ENCODE data around the gene CFAP20. TPM values are rescaled to one million over a fixed set of nuclear protein-coding genes. Genes with fewer than 3 reads are reported as not detected.
A peak's percentile ranks its signal among the peaks of the same experiment; 100 is the strongest.

The CFAP20 gene
- total RNA-seq, result 10 to 100 TPM; 30.4 to 36.2 (median 33.5) TPM
- 36.2 TPM for polyA plus RNA-seq
- long read RNA-seq, donor 1, transcript CFAP20-201 (6 exons, 1,354 nt), result major isoform, 45 of 48 reads
- long read RNA-seq, donor 1, partial matches to known transcripts, result 0 of 48 reads
- long read RNA-seq, donor 1, other reads (novel, unspliced or antisense), result 2 of 48 reads
- long read RNA-seq, donor 2, transcript CFAP20-201 (6 exons, 1,354 nt), result major isoform, 28 of 32 reads
- long read RNA-seq, donor 2, partial matches to known transcripts, result 1 of 32 reads
- long read RNA-seq, donor 2, other reads (novel, unspliced or antisense), result 3 of 32 reads
- long read RNA-seq, donor 3, transcript CFAP20-201 (6 exons, 1,354 nt), result major isoform, 124 of 128 reads
- long read RNA-seq, donor 3, partial matches to known transcripts, result 1 of 128 reads
- long read RNA-seq, donor 3, other reads (novel, unspliced or antisense), result 3 of 128 reads
- long read RNA-seq, donor 4, transcript CFAP20-201 (6 exons, 1,354 nt), result major isoform, 15 of 16 reads
- long read RNA-seq, donor 4, partial matches to known transcripts, result 0 of 16 reads
- long read RNA-seq, donor 4, other reads (novel, unspliced or antisense), result 1 of 16 reads

GRCh38 chr16:58129097-58129936 is at the start of gene CFAP20:
Gene CFAP20, minus strand, starts transcription at chr16:58129381. Its CDS starts 266 bp downstream, at chr16:58129115.
- ATAC-seq (peak; percentile 97 to 98), DNase-seq (peak; percentile 99)
- Histone ChIP-seq H3K4me3 (ENCODE audit: low read length) (peak within 1 kb of the TSS; percentile 99), H3K4me1 (ENCODE audit: control insufficient read depth, insufficient read depth, low read length) (peaks cover 3% of the 10 kb centered on the region), H3K27me3 (ENCODE audit: control insufficient read depth, insufficient read depth) (no peaks in the 10 kb centered on the region), H3K27ac (ENCODE audit: low read length) (peak within 1 kb of the TSS; percentile 89), H3K9me3 (ENCODE audit: control insufficient read depth, low read length) (no peaks in the 10 kb centered on the region)
- 2% methylated on average over 70 of the region's 70 CpGs for WGBS
- intact Hi-C loops (cut with DNase I), result no loop called here

GRCh38 chr16:58177353-58177710 is 48.2 kb upstream of the CFAP20 start:
- Histone ChIP-seq H3K9me3 (ENCODE audit: control insufficient read depth, low read length) (no peaks in the 10 kb centered on the region), H3K27me3 (ENCODE audit: control insufficient read depth, insufficient read depth) (no peaks in the 10 kb centered on the region), H3K27ac (ENCODE audit: low read length) (no peak overlapping the region), H3K4me1 (ENCODE audit: control insufficient read depth, insufficient read depth, low read length) (peaks cover 6% of the 10 kb centered on the region), H3K4me3 (ENCODE audit: low read length) (no peak overlapping the region)
- 86% methylated on average over 1 of the region's 1 CpG for whole genome bisulfite sequencing
- no peak for DNase-seq
- intact Hi-C loops (cut with DNase I), result no loop called here
- ATAC-seq, result no peak

- no peaks in the 10 kb centered on the region for H3K27me3 ChIP-seq (ENCODE audit: control insufficient read depth, insufficient read depth)
- no peak overlapping the region for H3K4me3 ChIP-seq (ENCODE audit: low read length)
- 91% methylated on average over 5 of the region's 5 CpGs for WGBS
- peaks cover 6% of the 10 kb centered on the region for H3K4me1 ChIP-seq (ENCODE audit: control insufficient read depth, insufficient read depth, low read length)
- DNase-seq (no peak), ATAC-seq (no peak)
- no peaks in the 10 kb centered on the region for H3K9me3 ChIP-seq (ENCODE audit: control insufficient read depth, low read length)
- intact Hi-C loops (cut with DNase I), result no loop called here
- no peak overlapping the region for H3K27ac ChIP-seq (ENCODE audit: low read length)
Measured at GRCh38 chr16:58176608-58177352, 47.6 kb upstream of the CFAP20 start.

GRCh38 chr16:58170223-58170622 is 41.0 kb upstream of the CFAP20 start:
- ATAC-seq, result no peak
- WGBS, result 95% methylated on average over 2 of the region's 2 CpGs
- no peak overlapping the region for H3K27ac ChIP-seq (ENCODE audit: low read length)
- no peaks in the 10 kb centered on the region for H3K27me3 ChIP-seq (ENCODE audit: control insufficient read depth, insufficient read depth)
- intact Hi-C loops (cut with DNase I), result no loop called here
- no peak for DNase-seq
- no peaks in the 10 kb centered on the region for H3K4me1 ChIP-seq (ENCODE audit: control insufficient read depth, insufficient read depth, low read length)
- no peaks in the 10 kb centered on the region for H3K9me3 ChIP-seq (ENCODE audit: control insufficient read depth, low read length)
- H3K4me3 ChIP-seq (ENCODE audit: low read length), result no peak overlapping the region

GRCh38 chr16:58160855-58161254 is 31.7 kb upstream of the CFAP20 start:
- intact Hi-C loops (cut with DNase I), result no loop called here

GRCh38 chr16:58158725-58159124 is 29.5 kb upstream of the CFAP20 start:
- WGBS, result 92% methylated on average over 3 of the region's 3 CpGs
- no peak for DNase-seq
- intact Hi-C loops (cut with DNase I), result no loop called here
- H3K27ac ChIP-seq (ENCODE audit: low read length), result no peak overlapping the region
- no peak for ATAC-seq
- no peaks in the 10 kb centered on the region for H3K9me3 ChIP-seq (ENCODE audit: control insufficient read depth, low read length)
- H3K4me1 ChIP-seq (ENCODE audit: control insufficient read depth, insufficient read depth, low read length), result no peaks in the 10 kb centered on the region
- no peak overlapping the region for H3K4me3 ChIP-seq (ENCODE audit: low read length)
- H3K27me3 ChIP-seq (ENCODE audit: control insufficient read depth, insufficient read depth), result no peaks in the 10 kb centered on the region

More at GRCh38 chr16:58160855-58161254, 31.7 kb upstream of the CFAP20 start:
- Histone ChIP-seq H3K4me1 (ENCODE audit: control insufficient read depth, insufficient read depth, low read length) (no peaks in the 10 kb centered on the region), H3K27ac (ENCODE audit: low read length) (no peak overlapping the region), H3K27me3 (ENCODE audit: control insufficient read depth, insufficient read depth) (no peaks in the 10 kb centered on the region), H3K9me3 (ENCODE audit: control insufficient read depth, low read length) (no peaks in the 10 kb centered on the region), H3K4me3 (ENCODE audit: low read length) (no peak overlapping the region)
- ATAC-seq, result no peak
- DNase-seq, result no peak
- WGBS, result 63% methylated on average over 3 of the region's 3 CpGs

- intact Hi-C loops (cut with DNase I), result no loop called here
- no peaks in the 10 kb centered on the region for H3K9me3 ChIP-seq (ENCODE audit: control insufficient read depth, low read length)
- DNase-seq, result no peak
- H3K4me1 ChIP-seq (ENCODE audit: control insufficient read depth, insufficient read depth, low read length), result no peaks in the 10 kb centered on the region
- no peak overlapping the region for H3K4me3 ChIP-seq (ENCODE audit: low read length)
- ATAC-seq, result no peak
- no peak overlapping the region for H3K27ac ChIP-seq (ENCODE audit: low read length)
- WGBS, result 85% methylated on average over 29 of the region's 29 CpGs
- H3K27me3 ChIP-seq (ENCODE audit: control insufficient read depth, insufficient read depth), result no peaks in the 10 kb centered on the region
Measured at GRCh38 chr16:58157951-58158540, 28.9 kb upstream of the CFAP20 start.

- ATAC-seq (no peak), DNase-seq (no peak)
- Histone ChIP-seq H3K4me3 (ENCODE audit: low read length) (no peak overlapping the region), H3K9me3 (ENCODE audit: control insufficient read depth, low read length) (no peaks in the 10 kb centered on the region), H3K27me3 (ENCODE audit: control insufficient read depth, insufficient read depth) (no peaks in the 10 kb centered on the region), H3K27ac (ENCODE audit: low read length) (no peak overlapping the region), H3K4me1 (ENCODE audit: control insufficient read depth, insufficient read depth, low read length) (no peaks in the 10 kb centered on the region)
- 79% methylated on average over 2 of the region's 2 CpGs for WGBS
- intact Hi-C loops (cut with DNase I), result no loop called here
Measured at GRCh38 chr16:58157239-58157638, 28.1 kb upstream of the CFAP20 start.

- intact Hi-C loops (cut with DNase I), result no loop called here
- ATAC-seq (no peak), DNase-seq (no peak)
- Histone ChIP-seq H3K27me3 (ENCODE audit: control insufficient read depth, insufficient read depth) (no peaks in the 10 kb centered on the region), H3K4me3 (ENCODE audit: low read length) (no peak overlapping the region), H3K4me1 (ENCODE audit: control insufficient read depth, insufficient read depth, low read length) (no peaks in the 10 kb centered on the region), H3K27ac (ENCODE audit: low read length) (no peak overlapping the region), H3K9me3 (ENCODE audit: control insufficient read depth, low read length) (no peaks in the 10 kb centered on the region)
- WGBS, result 65% methylated on average over 2 of the region's 2 CpGs
Measured at GRCh38 chr16:58155839-58156238, 26.7 kb upstream of the CFAP20 start.

GRCh38 chr16:58154345-58154744 is 25.2 kb upstream of the CFAP20 start:
- no peak for DNase-seq
- intact Hi-C loops (cut with DNase I), result no loop called here
- H3K27me3 ChIP-seq (ENCODE audit: control insufficient read depth, insufficient read depth), result no peaks in the 10 kb centered on the region
- no peaks in the 10 kb centered on the region for H3K9me3 ChIP-seq (ENCODE audit: control insufficient read depth, low read length)
- H3K4me3 ChIP-seq (ENCODE audit: low read length), result no peak overlapping the region
- no peaks in the 10 kb centered on the region for H3K4me1 ChIP-seq (ENCODE audit: control insufficient read depth, insufficient read depth, low read length)
- 87% methylated on average over 2 of the region's 2 CpGs for WGBS
- H3K27ac ChIP-seq (ENCODE audit: low read length), result no peak overlapping the region
- ATAC-seq, result no peak

All from right cardiac atrium (tissue), 5 donors.